GM13976 (cell line): ENCODE measurements around the gene LRRC49.

Experiments
- DNase-seq: peaks from one replicate; pipeline ENCODE4 v3.0.0; 2012; ENCODE audit warnings: low spot score
- in situ Hi-C: fragments of 300-500 bp; cut with MboI; formaldehyde crosslinking; loops from one replicate; pipeline ENCODE4 v1.12.0; 2022; ENCODE audit warnings: low sequenced_read_pairs, mixed read lengths, inconsistent platforms; ENCODE audit not compliant: unreplicated experiment
- TF ChIP-seq, protein P1 (sequence below): IDR thresholded peaks from 2 replicates; pipeline ENCODE4 v1.5.1; 2012; ENCODE audit warnings: borderline replicate concordance, mild to moderate bottlenecking; ENCODE audit not compliant: insufficient read depth; ENCODE audit errors: extremely low read depth, missing control alignments, control extremely low read depth

LRRC49 gene

DNA sequence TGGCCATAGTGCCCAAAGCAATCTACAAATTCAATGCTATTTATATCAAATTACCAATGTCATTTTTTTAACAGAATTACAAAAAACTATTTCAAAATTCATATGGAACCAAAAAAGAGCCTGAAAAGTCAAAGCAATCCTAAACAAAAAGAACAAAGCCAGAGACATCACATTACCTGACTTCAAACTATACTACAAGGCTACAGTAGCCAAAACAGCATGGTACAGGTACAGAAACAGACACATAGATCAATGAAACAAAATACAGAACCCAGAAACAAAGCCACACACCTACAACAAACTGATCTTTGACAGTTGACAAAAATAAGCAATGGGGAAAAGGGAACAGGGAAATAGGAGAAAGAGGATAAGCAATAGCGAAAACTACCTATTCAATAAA is 196.1 kb downstream of the LRRC49 start:
- DNase-seq: no peak
- TF ChIP-seq, protein P1, sequence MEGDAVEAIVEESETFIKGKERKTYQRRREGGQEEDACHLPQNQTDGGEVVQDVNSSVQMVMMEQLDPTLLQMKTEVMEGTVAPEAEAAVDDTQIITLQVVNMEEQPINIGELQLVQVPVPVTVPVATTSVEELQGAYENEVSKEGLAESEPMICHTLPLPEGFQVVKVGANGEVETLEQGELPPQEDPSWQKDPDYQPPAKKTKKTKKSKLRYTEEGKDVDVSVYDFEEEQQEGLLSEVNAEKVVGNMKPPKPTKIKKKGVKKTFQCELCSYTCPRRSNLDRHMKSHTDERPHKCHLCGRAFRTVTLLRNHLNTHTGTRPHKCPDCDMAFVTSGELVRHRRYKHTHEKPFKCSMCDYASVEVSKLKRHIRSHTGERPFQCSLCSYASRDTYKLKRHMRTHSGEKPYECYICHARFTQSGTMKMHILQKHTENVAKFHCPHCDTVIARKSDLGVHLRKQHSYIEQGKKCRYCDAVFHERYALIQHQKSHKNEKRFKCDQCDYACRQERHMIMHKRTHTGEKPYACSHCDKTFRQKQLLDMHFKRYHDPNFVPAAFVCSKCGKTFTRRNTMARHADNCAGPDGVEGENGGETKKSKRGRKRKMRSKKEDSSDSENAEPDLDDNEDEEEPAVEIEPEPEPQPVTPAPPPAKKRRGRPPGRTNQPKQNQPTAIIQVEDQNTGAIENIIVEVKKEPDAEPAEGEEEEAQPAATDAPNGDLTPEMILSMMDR: no peak
- in situ Hi-C loops: no loop called here

- DNase-seq: no peak
- in situ Hi-C loops: no loop called here
- TF ChIP-seq, protein P1: no peak
These were observed 197.2 kb downstream of the LRRC49 start for GRCh38 chr15:71089801-71090200.

DNA sequence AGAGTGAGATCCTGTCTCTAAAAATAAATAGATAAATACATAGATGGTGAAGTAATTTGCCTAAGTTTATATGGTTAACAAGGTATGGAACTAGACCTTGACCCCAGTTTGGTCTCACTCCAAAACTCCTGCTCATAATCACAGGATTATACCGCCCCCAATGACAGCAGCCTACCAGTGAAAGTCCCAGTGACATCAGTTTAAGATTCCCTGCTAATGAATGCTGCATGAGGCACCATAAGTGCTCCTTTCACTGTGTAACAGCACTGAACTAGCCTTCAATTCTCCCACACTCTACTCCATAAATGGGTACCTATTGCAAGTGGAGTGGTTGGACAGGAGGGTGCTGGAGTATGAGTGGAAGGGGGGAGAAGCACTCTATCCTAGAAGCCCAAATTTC is 199.0 kb downstream of the LRRC49 start:
- TF ChIP-seq, protein P1: no peak
- in situ Hi-C loops: no loop called here
- no peak for DNase-seq

GRCh38 chr15:71092056-71092600 is 199.5 kb downstream of the LRRC49 start:
- no peak for DNase-seq
- in situ Hi-C loops: no loop called here
- TF ChIP-seq, protein P1: no peak

DNA sequence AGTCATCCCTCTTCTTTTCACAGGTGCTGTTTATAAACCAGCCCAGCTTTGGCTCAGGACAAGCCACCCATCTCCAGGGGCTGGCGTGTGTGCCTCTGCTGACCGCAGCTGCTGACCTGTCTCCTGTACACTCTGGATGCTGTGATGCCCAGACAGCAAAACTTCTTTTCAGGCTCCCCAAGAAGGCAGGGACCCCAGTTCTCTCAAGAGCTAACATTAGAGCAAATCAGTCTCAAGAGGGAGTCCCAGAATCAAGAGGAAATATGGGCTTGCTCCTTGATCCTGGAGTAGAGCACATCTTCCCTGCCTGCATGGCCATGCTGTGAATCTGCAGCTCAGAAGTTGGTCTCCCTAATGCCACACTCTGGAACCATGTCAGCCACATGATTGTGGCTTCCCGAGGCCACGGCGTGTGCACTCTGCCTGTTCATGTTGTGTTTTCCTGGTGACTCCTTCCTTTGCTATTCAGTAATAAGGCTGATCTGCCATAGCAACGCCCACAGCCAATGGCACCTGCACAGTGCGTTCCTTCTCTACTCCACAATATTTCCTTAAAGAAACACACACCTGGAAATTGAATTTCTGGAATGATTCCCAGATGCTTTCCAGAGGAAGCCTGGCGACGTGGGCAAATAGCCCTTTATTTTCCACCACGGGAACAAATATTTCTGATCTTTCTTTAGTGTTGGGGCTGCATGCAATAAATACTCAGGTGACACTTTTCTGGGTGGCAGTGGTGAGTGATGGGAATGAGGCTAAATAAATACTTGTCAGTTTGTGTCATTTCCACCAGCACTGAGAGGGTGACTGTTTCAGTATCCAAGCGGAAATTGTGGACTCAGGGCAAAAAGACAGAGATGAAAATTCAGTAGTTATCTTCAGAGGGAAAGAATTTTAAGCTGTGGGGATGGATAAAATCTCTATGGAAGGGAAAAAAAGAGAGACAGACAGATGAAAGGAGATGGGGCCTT is 200.7 kb downstream of the LRRC49 start:
- in situ Hi-C loops: no loop called here
- DNase-seq: no peak
- TF ChIP-seq, protein P1: no peak

GRCh38 chr15:71094137-71094536 is 201.5 kb downstream of the LRRC49 start:
- TF ChIP-seq, protein P1: no peak
- no peak for DNase-seq
- in situ Hi-C loops: no loop called here
